ENCODE measurements around the gene TMEM204.

TMEM204 gene

GRCh38 chr16:1533443-1533951, at the start of gene TMEM204:
TSS of gene TMEM204 (plus strand) at chr16:1533666. CDS start at chr16:1534276, 610 bp downstream.
- no peak for DNase-seq (ENCODE audit: low read depth)

- DNase-seq (ENCODE audit: low read depth) = no peak
Observed at GRCh38 chr16:1485847-1486496, 47.5 kb upstream of the TMEM204 start.

GRCh38 chr16:1486551-1487390, 46.7 kb upstream of the TMEM204 start:
- DNase-seq (ENCODE audit: low read depth) = no peak

GRCh38 chr16:1487395-1488053, 45.9 kb upstream of the TMEM204 start:
- DNase-seq (ENCODE audit: low read depth) = no peak

- no peak for DNase-seq (ENCODE audit: low read depth)
Observed at GRCh38 chr16:1488054-1488601, 45.3 kb upstream of the TMEM204 start.

- DNase-seq (ENCODE audit: low read depth) = no peak
Observed at GRCh38 chr16:1488619-1489018, 44.8 kb upstream of the TMEM204 start, which contains the start of gene PTX4. TSS of gene PTX4 (minus strand) at chr16:1488944. CDS start at chr16:1488909, 35 bp downstream.

GRCh38 chr16:1489077-1489476, 44.4 kb upstream of the TMEM204 start:
- DNase-seq (ENCODE audit: low read depth) = no peak

- DNase-seq (ENCODE audit: low read depth) = no peak
Observed at GRCh38 chr16:1491327-1491726, 42.1 kb upstream of the TMEM204 start.

- no peak for DNase-seq (ENCODE audit: low read depth)
Observed at GRCh38 chr16:1492082-1492922, 41.2 kb upstream of the TMEM204 start.

- peak; percentile 76 for DNase-seq (ENCODE audit: low read depth)
Observed at GRCh38 chr16:1492923-1493745, 40.3 kb upstream of the TMEM204 start, which contains the start of gene TELO2. TSS of gene TELO2 (plus strand) at chr16:1493360. CDS start at chr16:1494282, 922 bp downstream.

- no peak for DNase-seq (ENCODE audit: low read depth)
Observed at GRCh38 chr16:1493746-1494094, 39.7 kb upstream of the TMEM204 start.

GRCh38 chr16:1494129-1494640, 39.3 kb upstream of the TMEM204 start:
- DNase-seq (ENCODE audit: low read depth) = no peak

- DNase-seq (ENCODE audit: low read depth) = no peak
Observed at GRCh38 chr16:1494711-1495110, 38.8 kb upstream of the TMEM204 start.

GRCh38 chr16:1495211-1495888, 38.1 kb upstream of the TMEM204 start:
- no peak for DNase-seq (ENCODE audit: low read depth)

- DNase-seq (ENCODE audit: low read depth) = no peak
Observed at GRCh38 chr16:1495889-1496262, 37.6 kb upstream of the TMEM204 start.

- DNase-seq (ENCODE audit: low read depth) = no peak
Observed at GRCh38 chr16:1496464-1496863, 37.0 kb upstream of the TMEM204 start.

GRCh38 chr16:1497014-1497598, 36.4 kb upstream of the TMEM204 start:
- no peak for DNase-seq (ENCODE audit: low read depth)

- no peak for DNase-seq (ENCODE audit: low read depth)
Observed at GRCh38 chr16:1498899-1499676, 34.4 kb upstream of the TMEM204 start.

Measured in activated gamma-delta T cell treated with anti-CD3 and anti-CD28 coated beads, Interleukin-2, amount 50 U/mL, for 16 hours (primary cell).